ENCODE data around the gene SMAD6. TPM values are rescaled to one million over a fixed set of nuclear protein-coding genes. Genes with fewer than 3 reads are reported as not detected.

SMAD6 gene
- total and polyA plus RNA-seq, 2 experiments from 2014 or later: 3.6 to 32.9 TPM

GRCh38 chr15:66657185-66658020 is 44.6 kb upstream of the SMAD6 start:
- Histone ChIP-seq H3K79me2 (ENCODE audit: insufficient read depth) (no peaks in the 10 kb centered on the region), H3K9ac (no peak overlapping the region), H3K9me2 (ENCODE audit: insufficient read depth) (no peaks in the 10 kb centered on the region), H3K9me3 (ENCODE audit: low read depth) (no peaks in the 10 kb centered on the region), H3K4me3 (no peak overlapping the region), H3K4me2 (ENCODE audit: unreplicated experiment) (no peak overlapping the region), H2AFZ (no peak overlapping the region), H3K4me1 (ENCODE audit: insufficient read depth) (no peaks in the 10 kb centered on the region; the same call in 1 of the 2 replicates), H3K27me3 (replicated peaks; ENCODE audit: insufficient read depth) (no peaks in the 10 kb centered on the region), H3K36me3 (ENCODE audit: low read depth) (no peaks in the 10 kb centered on the region), H3K27ac (no peak overlapping the region), H3F3A (ENCODE audit: insufficient read depth) (no peaks in the 10 kb centered on the region), H4K20me1 (ENCODE audit: insufficient read depth) (no peaks in the 10 kb centered on the region)
- DNase-seq: no peak
- in situ Hi-C loops (cut with MboI): no loop called here
- TF ChIP-seq EZH2 (IDR thresholded peaks at IDR 0.05; ENCODE audit: insufficient read depth, poor library complexity, severe bottlenecking): no peak
- no peak for TF ChIP-seq EZH2phosphoT487 (IDR thresholded peaks at IDR 0.05; ENCODE audit: insufficient read depth, low read depth)
- 87 to 89% methylated on average over 8 to 9 of the region's 9 CpGs for WGBS, 2 experiments (ENCODE audit: low coverage in 1 of 2, low lambda C conversion rate in 2 of 2, missing lambda C conversion rate in 2 of 2)

GRCh38 chr15:66658044-66658443 is 44.0 kb upstream of the SMAD6 start:
- Histone ChIP-seq H3K36me3 (ENCODE audit: low read depth) (no peaks in the 10 kb centered on the region), H3K79me2 (ENCODE audit: insufficient read depth) (no peaks in the 10 kb centered on the region), H2AFZ (no peak overlapping the region), H3K4me3 (no peak overlapping the region), H3K9me3 (ENCODE audit: low read depth) (no peaks in the 10 kb centered on the region), H3K4me2 (ENCODE audit: unreplicated experiment) (no peak overlapping the region), H3K9ac (no peak overlapping the region), H3K4me1 (ENCODE audit: insufficient read depth) (no peaks in the 10 kb centered on the region; the same call in 1 of the 2 replicates), H3K9me2 (ENCODE audit: insufficient read depth) (no peaks in the 10 kb centered on the region), H3K27me3 (replicated peaks; ENCODE audit: insufficient read depth) (no peaks in the 10 kb centered on the region), H3K27ac (no peak overlapping the region), H4K20me1 (ENCODE audit: insufficient read depth) (no peaks in the 10 kb centered on the region), H3F3A (ENCODE audit: insufficient read depth) (no peaks in the 10 kb centered on the region)
- 93 to 94% methylated on average over 5 of the region's 5 CpGs for WGBS, 2 experiments (ENCODE audit: low coverage in 1 of 2, low lambda C conversion rate in 2 of 2, missing lambda C conversion rate in 2 of 2)
- no peak for DNase-seq
- TF ChIP-seq EZH2 (IDR thresholded peaks at IDR 0.05; ENCODE audit: insufficient read depth, poor library complexity, severe bottlenecking) (no peak), EZH2phosphoT487 (IDR thresholded peaks at IDR 0.05; ENCODE audit: insufficient read depth, low read depth) (no peak)
- in situ Hi-C loops (cut with MboI): no loop called here

GRCh38 chr15:66658855-66659254 is 43.2 kb upstream of the SMAD6 start:
- no peak overlapping the region for H3K9ac ChIP-seq
- no peaks in the 10 kb centered on the region for H3K79me2 ChIP-seq (ENCODE audit: insufficient read depth)
- no peaks in the 10 kb centered on the region for H3K36me3 ChIP-seq (ENCODE audit: low read depth)
- no peaks in the 10 kb centered on the region for H3K9me2 ChIP-seq (ENCODE audit: insufficient read depth)
- DNase-seq: no peak
- H3K4me1 ChIP-seq (ENCODE audit: insufficient read depth): no peaks in the 10 kb centered on the region; the same call in 1 of the 2 replicates
- H4K20me1 ChIP-seq (ENCODE audit: insufficient read depth): no peaks in the 10 kb centered on the region
- TF ChIP-seq EZH2 (IDR thresholded peaks at IDR 0.05; ENCODE audit: insufficient read depth, poor library complexity, severe bottlenecking): no peak
- TF ChIP-seq EZH2phosphoT487 (IDR thresholded peaks at IDR 0.05; ENCODE audit: insufficient read depth, low read depth): no peak
- no peak overlapping the region for H2AFZ ChIP-seq
- no peaks in the 10 kb centered on the region for H3K9me3 ChIP-seq (ENCODE audit: low read depth)
- no peaks in the 10 kb centered on the region for H3K27me3 ChIP-seq (replicated peaks; ENCODE audit: insufficient read depth)
- no peak overlapping the region for H3K4me3 ChIP-seq
- no peak overlapping the region for H3K4me2 ChIP-seq (ENCODE audit: unreplicated experiment)
- no peaks in the 10 kb centered on the region for H3F3A ChIP-seq (ENCODE audit: insufficient read depth)
- in situ Hi-C loops (cut with MboI): no loop called here
- 79 to 84% methylated on average over 2 of the region's 2 CpGs for WGBS, 2 experiments (ENCODE audit: low coverage in 1 of 2, low lambda C conversion rate in 2 of 2, missing lambda C conversion rate in 2 of 2)
- H3K27ac ChIP-seq: no peak overlapping the region

DNA sequence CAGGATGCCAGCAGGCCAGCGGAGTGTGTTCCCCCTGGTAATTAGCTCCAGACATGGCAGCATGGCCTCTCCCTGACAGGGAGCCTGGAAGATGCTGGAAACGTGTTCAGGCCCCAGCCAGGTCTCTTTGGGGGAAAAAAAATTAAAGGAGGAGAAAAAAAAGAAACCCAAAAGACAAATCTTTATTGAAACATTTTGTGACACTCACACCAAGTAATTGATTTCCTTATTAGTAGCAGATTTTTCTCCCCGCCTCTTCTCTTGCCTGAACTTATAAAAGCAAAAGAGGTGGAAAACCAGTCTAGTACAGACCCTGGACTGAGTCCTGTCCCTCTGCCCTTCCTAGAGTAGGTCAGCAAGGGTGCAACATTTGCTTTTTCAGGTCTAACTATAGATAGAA is 42.7 kb upstream of the SMAD6 start:
- Histone ChIP-seq H3K9me3 (ENCODE audit: low read depth) (no peaks in the 10 kb centered on the region), H3K27ac (no peak overlapping the region), H3K4me1 (ENCODE audit: insufficient read depth) (no peaks in the 10 kb centered on the region; the same call in 1 of the 2 replicates), H3K27me3 (replicated peaks; ENCODE audit: insufficient read depth) (no peaks in the 10 kb centered on the region), H3K79me2 (ENCODE audit: insufficient read depth) (no peaks in the 10 kb centered on the region), H4K20me1 (ENCODE audit: insufficient read depth) (no peaks in the 10 kb centered on the region), H3K9ac (no peak overlapping the region), H3K4me3 (no peak overlapping the region), H3F3A (ENCODE audit: insufficient read depth) (no peaks in the 10 kb centered on the region), H3K4me2 (ENCODE audit: unreplicated experiment) (no peak overlapping the region), H3K9me2 (ENCODE audit: insufficient read depth) (no peaks in the 10 kb centered on the region), H3K36me3 (ENCODE audit: low read depth) (no peaks in the 10 kb centered on the region), H2AFZ (no peak overlapping the region)
- DNase-seq: no peak
- TF ChIP-seq EZH2phosphoT487 (IDR thresholded peaks at IDR 0.05; ENCODE audit: insufficient read depth, low read depth) (no peak), EZH2 (IDR thresholded peaks at IDR 0.05; ENCODE audit: insufficient read depth, poor library complexity, severe bottlenecking) (no peak)
- in situ Hi-C loops (cut with MboI): no loop called here
- WGBS, 2 experiments (ENCODE audit: low coverage in 1 of 2, low lambda C conversion rate in 2 of 2, missing lambda C conversion rate in 2 of 2): 88 to 93% methylated on average over 3 of the region's 3 CpGs
